ENCODE measurements around the gene CEP83.

Gene CEP83

GRCh38 chr12:94498698-94499097, 39.0 kb upstream of the CEP83 start:
- no peak for TF ChIP-seq ZFX (IDR thresholded peaks at IDR 0.05; ENCODE audit: borderline replicate concordance)
- no peak for TF ChIP-seq CTCF (IDR thresholded peaks at IDR 0.05)
- H3K27ac ChIP-seq: no peak overlapping the region

GRCh38 chr12:94498073-94498472, 38.4 kb upstream of the CEP83 start:
- no peak overlapping the region for H3K27ac ChIP-seq
- TF ChIP-seq ZFX (IDR thresholded peaks at IDR 0.05; ENCODE audit: borderline replicate concordance): no peak
- no peak for TF ChIP-seq CTCF (IDR thresholded peaks at IDR 0.05)

GRCh38 chr12:94495445-94496115, 35.9 kb upstream of the CEP83 start:
- no peak overlapping the region for H3K27ac ChIP-seq
- TF ChIP-seq ZFX (IDR thresholded peaks at IDR 0.05; ENCODE audit: borderline replicate concordance) (no peak), CTCF (IDR thresholded peaks at IDR 0.05) (no peak)

GRCh38 chr12:94491489-94491888, 31.8 kb upstream of the CEP83 start:
- no peak overlapping the region for H3K27ac ChIP-seq
- TF ChIP-seq ZFX (IDR thresholded peaks at IDR 0.05; ENCODE audit: borderline replicate concordance) (no peak), CTCF (IDR thresholded peaks at IDR 0.05) (no peak)

GRCh38 chr12:94488463-94488862, 28.8 kb upstream of the CEP83 start:
- no peak for TF ChIP-seq ZFX (IDR thresholded peaks at IDR 0.05; ENCODE audit: borderline replicate concordance)
- TF ChIP-seq CTCF (IDR thresholded peaks at IDR 0.05): no peak
- no peak overlapping the region for H3K27ac ChIP-seq

GRCh38 chr12:94481734-94482133, 22.1 kb upstream of the CEP83 start:
- TF ChIP-seq ZFX (IDR thresholded peaks at IDR 0.05; ENCODE audit: borderline replicate concordance) (no peak), CTCF (IDR thresholded peaks at IDR 0.05) (no peak)
- H3K27ac ChIP-seq: no peak overlapping the region

GRCh38 chr12:94469522-94469921, 9.9 kb upstream of the CEP83 start:
- no peak overlapping the region for H3K27ac ChIP-seq
- TF ChIP-seq ZFX (IDR thresholded peaks at IDR 0.05; ENCODE audit: borderline replicate concordance) (no peak), CTCF (IDR thresholded peaks at IDR 0.05) (no peak)
